ENCODE data around the gene CERK. TPM values are rescaled to one million over a fixed set of nuclear protein-coding genes. Genes with fewer than 3 reads are reported as not detected.
A peak's percentile ranks its signal among the peaks of the same experiment; 100 is the strongest.
"Not testable (repeated sequence)": the region's sequence is repeated elsewhere in the genome, so short reads cannot be mapped to it uniquely, and the experiment has no call there.

The CERK gene, protein sequence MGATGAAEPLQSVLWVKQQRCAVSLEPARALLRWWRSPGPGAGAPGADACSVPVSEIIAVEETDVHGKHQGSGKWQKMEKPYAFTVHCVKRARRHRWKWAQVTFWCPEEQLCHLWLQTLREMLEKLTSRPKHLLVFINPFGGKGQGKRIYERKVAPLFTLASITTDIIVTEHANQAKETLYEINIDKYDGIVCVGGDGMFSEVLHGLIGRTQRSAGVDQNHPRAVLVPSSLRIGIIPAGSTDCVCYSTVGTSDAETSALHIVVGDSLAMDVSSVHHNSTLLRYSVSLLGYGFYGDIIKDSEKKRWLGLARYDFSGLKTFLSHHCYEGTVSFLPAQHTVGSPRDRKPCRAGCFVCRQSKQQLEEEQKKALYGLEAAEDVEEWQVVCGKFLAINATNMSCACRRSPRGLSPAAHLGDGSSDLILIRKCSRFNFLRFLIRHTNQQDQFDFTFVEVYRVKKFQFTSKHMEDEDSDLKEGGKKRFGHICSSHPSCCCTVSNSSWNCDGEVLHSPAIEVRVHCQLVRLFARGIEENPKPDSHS
- total RNA-seq = 10 to 100 TPM; 41.4 to 47.3 (median 44.9) TPM

DNA sequence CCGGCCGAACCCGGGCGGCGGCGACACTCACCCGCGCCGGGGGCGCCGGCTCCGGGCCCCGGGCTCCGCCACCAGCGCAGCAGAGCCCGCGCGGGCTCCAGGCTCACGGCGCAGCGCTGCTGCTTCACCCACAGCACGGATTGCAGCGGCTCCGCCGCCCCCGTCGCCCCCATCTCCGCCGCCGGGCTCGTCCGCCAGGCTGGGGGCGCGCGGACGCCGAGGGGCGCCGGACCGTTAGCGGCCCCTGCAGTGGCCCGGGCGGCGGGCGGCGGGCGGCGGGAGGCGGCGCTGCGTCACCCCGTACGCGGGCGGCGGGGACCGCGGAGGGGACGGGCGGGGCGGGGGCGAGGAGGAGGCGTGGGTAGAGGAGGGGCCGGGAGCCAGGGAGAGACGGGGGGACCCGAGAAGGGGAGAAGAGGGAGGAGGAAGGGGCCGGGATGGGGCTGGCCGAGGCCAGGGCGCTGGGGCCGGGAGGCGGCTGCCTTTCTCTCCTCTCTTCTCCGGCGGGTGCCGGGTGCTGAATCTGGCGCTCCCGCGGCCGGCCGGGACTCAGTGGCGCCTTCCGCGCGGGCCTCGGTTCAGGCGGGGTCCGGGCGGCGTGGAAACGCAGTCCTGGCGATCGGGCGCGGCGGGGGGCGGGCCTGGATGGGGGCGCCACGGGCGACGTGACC, at the start of gene CERK:
Gene CERK (minus strand): TSS at position 277 of the 671 bp plus-strand sequence. CDS start 104 bp downstream, at position 173.
- no peaks in the 10 kb centered on the region for H3K27me3 Mint-ChIP-seq (ENCODE audit: low read depth)
- peak within 1 kb of the TSS; percentile 94 for H3K4me3 Mint-ChIP-seq
- no peaks in the 10 kb centered on the region for H3K9me3 Mint-ChIP-seq
- ATAC-seq (peak; percentile 52 to 67), DNase-seq (peak; percentile 71)
- peaks cover 42% of the 10 kb centered on the region for H3K4me1 Mint-ChIP-seq (ENCODE audit: low read depth)
- no peaks in the 10 kb centered on the region for H3K36me3 Mint-ChIP-seq (ENCODE audit: insufficient read depth)

GRCh38 chr22:46783721-46784120, 45.7 kb upstream of the CERK start:
- H3K9me3 Mint-ChIP-seq = no peaks in the 10 kb centered on the region
- peaks cover 11% of the 10 kb centered on the region for H3K36me3 Mint-ChIP-seq (ENCODE audit: insufficient read depth)
- DNase-seq (no peak), ATAC-seq (no peak)
- H3K4me3 Mint-ChIP-seq = no peak overlapping the region
- no peaks in the 10 kb centered on the region for H3K27me3 Mint-ChIP-seq (ENCODE audit: low read depth)
- H3K4me1 Mint-ChIP-seq (ENCODE audit: low read depth) = peaks cover 48% of the 10 kb centered on the region

GRCh38 chr22:46782200-46782599, 44.1 kb upstream of the CERK start:
- H3K36me3 Mint-ChIP-seq (ENCODE audit: insufficient read depth); H3K9me3 Mint-ChIP-seq; DNase-seq; ATAC-seq; H3K4me3 Mint-ChIP-seq; H3K27me3 Mint-ChIP-seq (ENCODE audit: low read depth): not testable (repeated sequence)
- peaks cover 49% of the 10 kb centered on the region for H3K4me1 Mint-ChIP-seq (ENCODE audit: low read depth)

DNA sequence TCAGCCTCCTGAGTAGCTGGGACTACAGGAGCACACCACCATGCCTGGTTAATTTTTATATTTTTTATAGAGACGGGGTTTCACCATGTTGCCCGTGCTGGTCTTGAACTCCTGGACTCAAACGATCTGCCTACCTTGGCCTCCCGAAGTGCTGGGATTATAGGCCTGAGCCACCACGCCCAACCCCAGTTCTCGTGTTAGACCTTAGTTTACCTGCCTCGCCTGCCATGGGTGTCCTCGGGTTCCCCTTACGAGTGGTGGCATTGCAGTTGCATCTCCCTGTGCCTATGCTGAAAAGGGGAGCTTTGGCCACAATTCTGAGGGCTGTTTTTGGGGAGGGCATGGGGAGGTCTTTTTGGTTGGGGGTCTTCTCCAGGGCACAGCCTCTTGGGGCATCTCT, 43.2 kb upstream of the CERK start:
- no peak for DNase-seq
- peaks cover 55% of the 10 kb centered on the region for H3K4me1 Mint-ChIP-seq (ENCODE audit: low read depth)
- H3K27me3 Mint-ChIP-seq (ENCODE audit: low read depth) = no peaks in the 10 kb centered on the region
- no peak for ATAC-seq
- no peaks in the 10 kb centered on the region for H3K9me3 Mint-ChIP-seq
- no peak overlapping the region for H3K4me3 Mint-ChIP-seq
- peaks cover 4% of the 10 kb centered on the region for H3K36me3 Mint-ChIP-seq (ENCODE audit: insufficient read depth)

DNA sequence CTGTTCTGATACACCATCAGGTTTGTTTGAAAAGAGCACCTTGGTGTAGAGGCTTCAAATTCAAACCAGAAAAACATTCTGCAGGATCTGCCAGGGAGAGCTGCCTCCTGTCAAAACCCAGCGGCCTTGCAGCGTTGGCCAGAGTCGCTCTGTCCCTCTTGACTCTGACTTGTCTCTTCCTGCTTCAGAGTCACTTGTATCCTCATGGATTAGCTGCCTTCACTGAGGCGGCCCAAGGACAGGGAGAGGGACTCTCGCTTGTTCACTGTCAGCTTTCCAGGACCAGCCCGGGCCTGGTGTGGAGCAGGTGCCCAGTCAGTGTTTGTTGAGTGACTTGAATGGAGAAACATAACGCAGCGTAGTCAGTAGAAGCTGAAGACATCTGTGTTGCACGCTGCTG, 42.4 kb upstream of the CERK start:
- peaks cover 63% of the 10 kb centered on the region for H3K4me1 Mint-ChIP-seq (ENCODE audit: low read depth)
- peaks cover 4% of the 10 kb centered on the region for H3K36me3 Mint-ChIP-seq (ENCODE audit: insufficient read depth)
- no peak overlapping the region for H3K4me3 Mint-ChIP-seq
- no peaks in the 10 kb centered on the region for H3K9me3 Mint-ChIP-seq
- ATAC-seq = no peak
- no peaks in the 10 kb centered on the region for H3K27me3 Mint-ChIP-seq (ENCODE audit: low read depth)
- DNase-seq = no peak

DNA sequence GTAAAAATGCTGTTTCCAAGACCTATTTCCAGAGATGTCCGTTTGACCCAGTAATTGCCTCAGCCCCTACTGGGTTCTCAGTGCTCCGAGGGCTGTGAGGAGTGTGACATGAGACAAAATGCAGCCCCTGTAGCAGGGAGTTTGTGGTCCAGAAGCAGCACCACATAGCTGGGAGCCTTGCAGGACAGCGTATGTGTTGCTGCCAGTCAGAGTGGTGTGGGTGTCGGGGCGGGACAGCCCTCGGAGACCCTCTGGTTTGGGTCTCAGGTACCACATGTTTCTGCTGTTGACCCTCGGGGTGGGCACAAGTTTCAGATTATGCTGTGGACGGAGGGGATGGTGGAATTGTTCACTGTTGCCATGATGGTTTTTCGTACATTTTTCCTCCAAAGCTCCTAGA, 41.6 kb upstream of the CERK start:
- H3K4me1 Mint-ChIP-seq (ENCODE audit: low read depth) = peaks cover 65% of the 10 kb centered on the region
- no peaks in the 10 kb centered on the region for H3K27me3 Mint-ChIP-seq (ENCODE audit: low read depth)

DNA sequence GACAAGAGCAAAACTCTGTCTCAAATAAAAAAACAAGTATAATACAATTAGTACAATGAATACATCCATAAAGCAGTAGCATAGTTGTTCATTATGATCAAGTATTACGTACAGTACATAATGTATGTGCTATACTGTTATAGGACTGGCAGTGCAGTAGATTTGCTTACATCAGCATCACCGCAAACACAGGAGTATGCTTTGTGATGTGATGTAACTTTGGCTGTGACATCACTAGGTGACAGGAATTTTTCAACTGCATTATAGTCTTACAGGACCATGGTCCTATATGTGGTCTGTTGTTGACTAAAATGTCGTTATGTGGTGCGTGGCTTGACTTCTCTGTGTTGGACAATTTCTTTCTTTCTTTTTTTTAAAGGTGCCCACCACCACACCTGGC, 41.0 kb upstream of the CERK start:
- Mint-ChIP-seq H3K4me1 (ENCODE audit: low read depth) (peaks cover 72% of the 10 kb centered on the region), H3K9me3 (no peaks in the 10 kb centered on the region), H3K36me3 (ENCODE audit: insufficient read depth) (peaks cover 4% of the 10 kb centered on the region), H3K27me3 (ENCODE audit: low read depth) (no peaks in the 10 kb centered on the region), H3K4me3 (no peak overlapping the region)
- DNase-seq (no peak), ATAC-seq (no peak)

More for the DNA sequence above, 41.6 kb upstream of the CERK start:
- H3K9me3 Mint-ChIP-seq = no peaks in the 10 kb centered on the region
- H3K4me3 Mint-ChIP-seq = no peak overlapping the region
- no peak for ATAC-seq
- peaks cover 4% of the 10 kb centered on the region for H3K36me3 Mint-ChIP-seq (ENCODE audit: insufficient read depth)
- DNase-seq = no peak

DNA sequence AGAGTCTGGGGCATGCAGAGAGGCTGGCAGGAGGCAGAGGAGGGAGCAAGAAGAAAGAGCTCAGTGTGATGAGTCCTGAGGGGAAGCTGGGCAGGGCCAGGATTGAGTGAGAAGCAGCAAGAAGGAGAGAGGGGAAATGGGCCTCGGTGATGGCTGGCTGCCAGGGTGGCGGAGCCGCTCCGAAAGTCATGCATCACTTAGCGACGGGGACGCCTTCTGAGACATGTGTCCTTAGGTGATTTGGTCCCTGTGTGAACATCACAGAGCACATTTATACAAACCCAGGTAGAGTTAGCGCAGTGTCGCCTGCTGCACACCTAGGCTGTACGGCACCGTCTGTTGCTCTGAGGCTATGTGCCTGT, 39.5 kb upstream of the CERK start:
- H3K27me3 Mint-ChIP-seq (ENCODE audit: low read depth) = no peaks in the 10 kb centered on the region
- DNase-seq = peak; percentile 33
- peak overlapping the region; percentile 61 for H3K4me3 Mint-ChIP-seq

GRCh38 chr22:46776876-46777608, 39.0 kb upstream of the CERK start:
- Mint-ChIP-seq H3K27me3 (ENCODE audit: low read depth) (no peaks in the 10 kb centered on the region), H3K4me1 (ENCODE audit: low read depth) (peaks cover 79% of the 10 kb centered on the region), H3K4me3 (peak overlapping the region; percentile 61), H3K9me3 (no peaks in the 10 kb centered on the region), H3K36me3 (ENCODE audit: insufficient read depth) (no peaks in the 10 kb centered on the region)
- ATAC-seq (no peak), DNase-seq (no peak)

More for the DNA sequence above, 39.5 kb upstream of the CERK start:
- ATAC-seq = peak; percentile 27 to 52
- Mint-ChIP-seq H3K4me1 (ENCODE audit: low read depth) (peaks cover 81% of the 10 kb centered on the region), H3K36me3 (ENCODE audit: insufficient read depth) (no peaks in the 10 kb centered on the region), H3K9me3 (no peaks in the 10 kb centered on the region)

- DNase-seq = no peak
- H3K36me3 Mint-ChIP-seq (ENCODE audit: insufficient read depth) = no peaks in the 10 kb centered on the region
- H3K27me3 Mint-ChIP-seq (ENCODE audit: low read depth) = no peaks in the 10 kb centered on the region
- peaks cover 77% of the 10 kb centered on the region for H3K4me1 Mint-ChIP-seq (ENCODE audit: low read depth)
- H3K4me3 Mint-ChIP-seq = peak overlapping the region; percentile 79
- ATAC-seq = no peak
- no peaks in the 10 kb centered on the region for H3K9me3 Mint-ChIP-seq
Measured at GRCh38 chr22:46775850-46776826, 38.1 kb upstream of the CERK start.

DNA sequence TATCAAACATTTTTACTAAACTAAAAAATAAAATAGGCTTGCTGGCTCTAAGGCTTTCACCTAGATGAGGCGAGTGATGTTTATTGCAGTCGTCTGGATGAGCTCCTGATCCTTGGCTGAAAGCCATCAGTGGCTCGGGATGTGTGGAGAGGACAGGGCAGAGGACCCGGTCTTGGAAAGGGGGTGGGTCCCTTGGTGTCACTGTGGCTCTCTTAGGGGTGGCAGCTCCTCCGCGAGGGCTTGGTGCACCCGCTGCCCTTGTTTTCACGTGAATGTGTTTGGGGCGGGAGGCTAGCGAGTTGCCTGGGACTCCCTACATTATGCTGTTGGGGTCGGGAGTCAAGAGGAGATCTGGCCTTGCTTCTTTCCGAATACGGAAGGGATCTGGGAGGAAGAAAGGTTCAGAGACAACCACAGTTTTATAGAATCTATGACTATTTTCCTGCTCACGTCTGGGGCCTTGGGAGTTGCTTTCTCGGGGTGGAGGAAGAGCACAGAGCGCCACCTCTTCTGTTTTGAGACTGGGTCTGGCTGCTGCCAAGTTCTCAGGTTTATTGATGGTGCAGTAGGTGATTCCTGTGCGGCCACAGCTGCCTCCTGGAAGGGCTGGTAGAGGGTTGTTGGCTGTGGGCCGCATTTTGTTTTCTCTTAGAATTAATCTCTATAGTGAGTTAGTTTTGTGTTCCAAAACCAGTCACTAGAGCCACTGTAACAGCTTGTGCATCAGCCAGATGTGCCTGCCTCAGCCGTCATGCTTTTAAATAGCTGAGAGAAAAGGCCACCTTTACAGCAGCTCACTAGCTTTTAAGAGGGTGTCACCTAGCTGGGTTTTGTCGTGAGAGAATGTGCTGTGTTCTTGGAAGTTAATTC, 37.2 kb upstream of the CERK start:
- ATAC-seq = no peak
- peak overlapping the region; percentile 79 for H3K4me3 Mint-ChIP-seq
- H3K27me3 Mint-ChIP-seq (ENCODE audit: low read depth) = no peaks in the 10 kb centered on the region

DNA sequence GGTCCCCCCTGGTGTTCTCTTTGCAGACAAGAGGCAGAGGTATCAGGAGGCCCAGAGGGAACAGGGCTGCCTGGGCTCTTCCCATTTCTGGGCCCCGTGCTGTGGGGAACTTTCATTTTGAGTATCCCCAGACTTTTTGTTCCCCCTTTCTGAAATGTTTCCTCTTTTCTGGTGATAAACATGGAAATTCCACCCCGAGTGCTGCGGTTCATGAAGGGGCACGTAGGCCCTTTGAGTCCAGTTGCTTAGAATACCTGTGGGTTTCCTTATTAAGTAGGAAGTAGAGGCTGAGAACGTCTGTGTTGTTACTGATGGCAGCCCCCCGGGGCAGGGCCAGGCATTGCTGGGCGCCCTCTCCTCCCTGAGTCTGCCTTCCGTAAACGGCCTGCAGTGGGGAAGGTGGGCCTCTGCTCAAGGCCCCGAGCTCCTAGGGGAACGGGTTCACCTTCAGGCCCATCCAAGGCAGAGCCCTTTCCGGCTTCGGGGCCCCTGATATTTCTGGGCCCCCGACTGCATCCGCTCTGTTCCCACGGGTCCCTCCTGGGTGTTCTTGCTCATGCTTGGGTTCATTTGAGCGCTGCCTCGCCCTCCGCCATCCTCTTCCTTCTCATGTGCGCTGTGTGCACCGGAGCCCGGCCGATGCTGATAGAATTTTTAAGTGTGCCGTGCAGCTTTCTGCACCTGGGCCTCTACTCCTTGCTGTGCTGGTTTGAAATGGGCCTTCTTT, 36.4 kb upstream of the CERK start:
- H3K9me3 Mint-ChIP-seq = no peaks in the 10 kb centered on the region
- no peaks in the 10 kb centered on the region for H3K27me3 Mint-ChIP-seq (ENCODE audit: low read depth)
- ATAC-seq = peak; percentile 55 to 56
- no peak for DNase-seq
- peaks cover 4% of the 10 kb centered on the region for H3K36me3 Mint-ChIP-seq (ENCODE audit: insufficient read depth)
- H3K4me3 Mint-ChIP-seq = peak overlapping the region; percentile 79
- H3K4me1 Mint-ChIP-seq (ENCODE audit: low read depth) = peaks cover 84% of the 10 kb centered on the region

More for the DNA sequence above, 37.2 kb upstream of the CERK start:
- Mint-ChIP-seq H3K36me3 (ENCODE audit: insufficient read depth) (peaks cover 1% of the 10 kb centered on the region), H3K9me3 (no peaks in the 10 kb centered on the region), H3K4me1 (ENCODE audit: low read depth) (peaks cover 80% of the 10 kb centered on the region)
- no peak for DNase-seq
